GM18519 (cell line): ENCODE results near the gene LGALS8.
A peak's percentile ranks its signal among the peaks of the same experiment; 100 is the strongest.
"Not testable (repeated sequence)": the region's sequence is repeated elsewhere in the genome, so short reads cannot be mapped to it uniquely, and the experiment has no call there.

Experiments
- ATAC-seq: cut with Tn5 transposase; IDR thresholded peaks from one replicate; pipeline ENCODE4 v1.9.1; 2021; ENCODE audit warnings: mild to moderate bottlenecking, moderate library complexity; ENCODE audit not compliant: unreplicated experiment, low FRiP score

LGALS8 gene

DNA sequence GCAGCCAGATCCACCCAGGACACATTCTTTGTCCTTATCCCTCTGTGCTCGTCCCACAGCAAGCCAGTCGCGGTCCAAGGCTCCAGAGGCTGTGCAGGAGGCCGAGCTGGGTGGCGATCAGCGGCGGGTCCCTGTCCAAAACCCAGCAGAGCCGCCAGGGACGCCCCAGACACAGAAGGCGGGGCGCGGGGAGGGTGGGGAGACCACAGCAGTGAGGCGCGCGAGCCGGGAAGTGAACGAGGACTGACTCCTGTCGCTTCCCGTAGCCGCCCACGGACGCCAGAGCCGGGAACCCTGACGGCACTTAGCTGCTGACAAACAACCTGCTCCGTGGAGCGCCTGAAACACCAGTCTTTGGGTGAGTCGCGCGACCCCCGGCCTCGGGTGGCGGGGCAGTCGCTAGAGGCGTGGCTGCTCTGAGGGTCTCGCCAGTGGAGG lies at the start of gene LGALS8:
LGALS8 (plus strand) TSS at position 279 of the 438 bp plus-strand sequence. CDS start 2,089 bp downstream, outside the sequence.
- ATAC-seq: peak; percentile 30

DNA sequence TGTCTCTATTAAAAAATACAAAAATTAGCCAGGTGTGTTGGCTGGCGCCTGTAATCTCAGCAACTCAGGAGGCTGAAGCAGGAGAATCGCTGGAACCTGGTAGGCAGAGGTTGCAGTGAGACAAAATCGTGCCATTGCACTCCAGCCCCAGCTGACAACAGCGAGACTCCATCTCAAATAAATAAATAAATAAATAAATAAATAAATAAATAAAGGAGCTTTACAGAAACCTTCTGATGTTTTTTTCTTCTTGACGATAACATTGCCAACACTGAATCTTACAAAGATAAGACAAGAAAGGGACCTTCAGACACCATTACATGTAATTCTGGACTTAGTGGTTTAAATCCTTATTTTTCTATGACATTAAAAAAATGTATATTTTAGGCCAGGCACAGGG lies 47.8 kb upstream of the LGALS8 start:
- ATAC-seq: no peak

DNA sequence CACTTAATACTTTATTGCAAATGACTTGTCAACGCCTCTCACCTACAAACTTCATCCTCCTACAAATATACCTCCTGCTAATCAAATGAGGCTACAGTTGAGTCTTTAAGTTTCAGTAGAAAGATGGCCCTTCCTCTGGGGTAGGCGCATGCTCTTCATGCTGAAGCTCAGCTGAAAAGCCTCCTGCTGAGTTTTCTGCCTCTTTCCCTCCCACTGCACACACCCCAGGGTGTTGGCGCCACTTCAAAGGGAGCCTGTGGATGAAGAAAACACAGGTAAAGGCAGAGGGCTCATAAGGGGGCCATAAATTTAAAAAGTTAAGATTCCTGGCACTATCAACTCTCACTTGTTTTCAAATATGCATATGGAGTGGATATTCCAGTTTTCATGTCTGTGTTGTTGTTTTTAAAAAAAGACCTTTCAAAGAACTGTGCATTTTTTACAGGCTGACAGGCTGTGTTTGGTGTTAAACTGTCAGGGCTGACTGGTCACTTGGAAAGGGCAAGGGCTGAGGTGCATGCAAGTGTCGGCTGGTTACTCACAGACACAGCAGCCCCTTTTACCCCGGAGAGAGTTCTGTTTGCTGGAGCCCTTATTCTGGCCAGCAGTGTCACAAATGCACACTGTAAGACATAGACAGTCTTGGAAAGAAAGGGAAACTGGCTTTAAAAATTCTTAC lies 42.9 kb upstream of the LGALS8 start:
- ATAC-seq: no peak

DNA sequence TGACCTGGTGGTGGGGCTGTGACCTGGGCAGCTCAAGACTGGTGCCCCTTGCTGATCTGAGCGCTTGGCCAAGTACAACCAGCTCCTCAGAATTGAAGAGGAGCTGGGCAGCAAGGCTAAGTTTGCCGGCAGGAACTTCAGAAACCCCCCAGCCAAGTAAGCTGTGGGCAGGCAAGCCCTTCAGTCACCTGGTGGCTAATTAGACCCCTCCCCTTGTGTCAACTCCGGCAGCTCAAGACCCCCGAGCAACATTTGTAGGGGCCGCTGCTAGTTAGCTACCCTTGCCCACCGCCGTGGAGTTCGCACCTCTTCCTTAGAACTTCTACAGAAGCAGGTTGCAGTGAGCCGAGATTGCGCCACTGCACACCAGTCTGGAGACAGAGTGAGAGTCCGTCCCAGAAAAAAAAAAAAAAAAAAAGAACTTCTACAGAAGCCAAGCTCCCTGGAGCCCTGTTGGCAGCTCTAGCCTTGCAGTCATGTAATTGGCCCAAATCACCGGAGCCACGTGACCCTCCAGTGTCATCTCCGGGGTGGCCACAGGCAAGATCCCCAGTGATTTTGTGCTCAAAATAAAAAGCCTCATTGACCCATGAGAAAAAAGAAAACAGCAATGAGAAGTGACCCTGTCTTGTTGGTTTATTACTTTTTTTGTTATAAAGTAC lies 39.3 kb upstream of the LGALS8 start:
- no peak for ATAC-seq

DNA sequence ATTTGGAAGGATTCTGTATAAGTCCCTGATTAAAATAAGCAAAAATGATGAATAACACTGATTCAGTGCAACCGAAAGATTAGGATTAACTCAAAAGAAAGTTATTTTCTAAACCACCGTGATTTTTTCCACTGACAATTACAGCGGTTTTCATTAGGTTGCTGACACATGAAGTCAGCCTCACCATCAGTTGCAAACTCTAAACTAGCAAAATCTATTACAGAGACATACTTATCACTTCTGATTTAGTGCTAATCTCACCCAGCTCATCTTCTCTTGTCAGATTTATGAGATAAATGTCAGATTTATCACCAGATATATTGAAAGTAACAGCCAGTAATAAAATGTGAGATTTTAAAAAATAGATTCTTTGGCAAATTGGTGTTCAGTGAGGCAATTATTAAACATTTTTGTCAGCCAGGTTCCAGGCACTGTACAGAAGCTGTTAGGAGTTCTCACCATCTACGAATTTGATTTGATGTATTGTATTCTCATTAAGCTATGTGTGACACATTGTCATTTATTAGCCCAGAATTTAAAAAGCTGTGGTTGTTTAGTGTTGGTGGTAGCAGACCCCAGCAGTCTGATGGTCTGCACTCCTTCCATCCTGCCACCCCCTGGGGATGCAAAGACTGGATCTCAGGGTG lies 37.3 kb upstream of the LGALS8 start:
- ATAC-seq: no peak

DNA sequence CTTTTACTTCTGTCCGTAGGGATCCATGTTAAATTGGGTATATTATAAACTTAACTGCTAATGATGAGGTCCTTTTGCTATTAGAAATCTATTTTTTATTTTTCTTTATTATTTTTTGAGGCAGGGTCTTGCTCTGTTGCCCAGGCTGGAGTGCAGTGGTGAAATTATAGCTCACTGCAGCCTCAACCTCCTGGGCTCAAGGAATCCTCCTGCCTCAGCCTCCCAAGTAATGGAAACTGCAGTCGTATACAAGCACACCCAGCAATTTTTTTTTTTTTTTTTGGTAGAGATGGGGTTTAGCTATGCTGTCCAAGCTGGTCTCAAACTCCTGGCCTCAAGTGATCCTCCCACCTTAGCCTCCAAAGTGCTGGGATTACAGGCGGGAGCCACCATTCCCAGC lies 34.6 kb upstream of the LGALS8 start:
- not testable (repeated sequence) for ATAC-seq

DNA sequence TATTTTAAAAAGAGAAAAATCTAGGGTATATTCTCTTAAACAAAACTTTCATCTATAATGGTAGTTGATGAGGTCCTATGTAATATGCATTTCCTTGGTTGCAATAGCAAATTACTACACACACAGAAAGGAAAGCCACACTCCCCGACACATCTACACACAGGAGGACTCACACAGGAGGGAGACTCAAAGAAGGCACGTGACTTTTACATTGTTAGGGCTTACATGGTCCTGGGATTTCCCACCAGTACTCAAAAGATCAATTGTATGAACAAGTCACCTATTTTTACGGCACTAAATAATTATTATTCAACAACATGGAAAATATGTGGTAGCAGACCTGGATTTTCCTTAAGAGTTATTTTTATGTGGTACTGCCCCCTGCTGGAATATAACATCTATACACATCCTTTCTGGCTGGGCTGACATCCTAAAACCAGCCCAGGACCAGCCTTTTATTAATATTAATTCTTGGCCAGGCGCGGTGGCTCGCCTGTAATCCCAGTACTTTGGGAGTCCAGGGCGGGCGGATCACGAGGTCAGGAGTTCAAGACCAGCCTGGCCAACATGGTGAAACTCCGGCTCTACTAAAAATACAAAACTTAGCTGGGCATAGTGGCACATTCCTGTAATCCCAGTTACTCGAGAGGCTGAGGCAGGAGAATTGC lies 33.9 kb upstream of the LGALS8 start:
- no peak for ATAC-seq

DNA sequence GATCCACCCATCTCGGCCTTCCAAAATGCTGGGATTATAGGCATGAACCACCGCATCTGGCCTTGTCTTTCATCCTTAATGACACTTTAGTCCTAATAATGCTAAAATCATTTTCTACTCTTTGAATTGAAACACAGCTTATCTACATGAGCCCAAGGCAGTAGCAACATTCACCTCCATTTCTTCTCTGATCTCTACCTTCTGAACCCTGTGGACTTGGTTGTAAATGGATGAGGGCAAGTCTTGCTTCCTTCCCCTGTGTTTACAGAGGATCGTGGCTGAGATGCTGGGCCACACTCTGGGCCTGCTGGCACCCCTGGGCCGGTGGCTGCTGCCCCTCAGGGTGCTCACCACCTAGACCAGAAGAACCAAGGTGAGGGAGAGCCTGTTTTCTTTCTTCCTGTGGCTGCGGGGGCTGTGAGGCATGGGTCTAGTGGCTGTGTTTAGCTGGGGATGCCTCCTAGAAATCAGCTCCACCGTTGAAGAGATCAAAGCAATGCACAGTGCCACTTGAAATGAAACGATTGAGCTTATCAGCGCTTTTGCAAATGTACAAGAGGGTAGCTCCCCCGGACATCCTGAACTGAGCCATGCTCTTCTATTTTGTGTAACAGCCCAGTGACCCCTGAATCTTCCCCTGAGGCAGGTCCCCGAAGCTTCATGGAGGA lies 32.2 kb upstream of the LGALS8 start:
- no peak for ATAC-seq

DNA sequence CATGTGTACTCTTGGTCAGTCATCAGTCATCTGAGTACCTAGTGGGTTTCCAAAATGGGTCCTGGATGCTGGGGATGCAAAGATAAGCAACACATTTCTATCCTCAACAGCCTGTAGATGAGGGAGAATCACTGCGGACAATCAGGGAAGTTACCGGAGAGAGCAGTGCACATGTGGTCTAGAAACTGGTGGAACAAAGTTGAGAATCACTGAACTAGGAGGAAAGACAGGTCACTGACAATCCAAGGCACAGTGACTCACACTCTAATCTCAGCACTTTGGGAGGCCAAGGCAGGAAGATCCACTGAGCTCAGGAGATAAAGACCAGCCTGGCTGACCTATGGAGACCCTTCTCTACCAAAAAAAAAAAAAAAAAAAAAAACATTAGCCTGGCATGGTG lies 31.4 kb upstream of the LGALS8 start:
- ATAC-seq: no peak

GRCh38 chr1:236494082-236494481 lies 29.7 kb upstream of the LGALS8 start:
- ATAC-seq: no peak

GRCh38 chr1:236494586-236495466 lies 29.0 kb upstream of the LGALS8 start:
- no peak for ATAC-seq

- no peak for ATAC-seq
Observed at GRCh38 chr1:236495467-236496112, 28.2 kb upstream of the LGALS8 start.

DNA sequence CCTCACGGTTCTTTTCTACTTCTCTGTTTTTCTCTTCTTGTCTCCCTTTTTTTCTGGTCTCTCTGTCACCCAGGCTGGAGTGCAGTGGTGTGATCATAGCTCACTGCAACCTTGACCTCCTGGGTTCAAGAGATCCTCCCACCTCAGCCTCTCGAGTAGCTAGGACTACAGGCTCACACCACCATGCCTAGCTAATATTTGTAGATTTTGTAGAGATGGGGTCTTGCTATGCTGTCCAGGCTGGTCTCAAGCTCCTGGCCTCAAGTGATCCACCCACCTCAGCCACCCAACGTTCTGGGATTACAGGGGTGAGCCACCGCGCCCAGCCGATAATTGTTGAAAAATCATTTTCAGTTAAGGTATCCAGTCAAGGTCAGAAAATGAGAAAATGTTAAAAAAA lies 25.9 kb upstream of the LGALS8 start:
- ATAC-seq: no peak

- no peak for ATAC-seq
Observed at GRCh38 chr1:236501093-236501492, 22.7 kb upstream of the LGALS8 start.

GRCh38 chr1:236502579-236502971 lies 21.2 kb upstream of the LGALS8 start:
- ATAC-seq: no peak

DNA sequence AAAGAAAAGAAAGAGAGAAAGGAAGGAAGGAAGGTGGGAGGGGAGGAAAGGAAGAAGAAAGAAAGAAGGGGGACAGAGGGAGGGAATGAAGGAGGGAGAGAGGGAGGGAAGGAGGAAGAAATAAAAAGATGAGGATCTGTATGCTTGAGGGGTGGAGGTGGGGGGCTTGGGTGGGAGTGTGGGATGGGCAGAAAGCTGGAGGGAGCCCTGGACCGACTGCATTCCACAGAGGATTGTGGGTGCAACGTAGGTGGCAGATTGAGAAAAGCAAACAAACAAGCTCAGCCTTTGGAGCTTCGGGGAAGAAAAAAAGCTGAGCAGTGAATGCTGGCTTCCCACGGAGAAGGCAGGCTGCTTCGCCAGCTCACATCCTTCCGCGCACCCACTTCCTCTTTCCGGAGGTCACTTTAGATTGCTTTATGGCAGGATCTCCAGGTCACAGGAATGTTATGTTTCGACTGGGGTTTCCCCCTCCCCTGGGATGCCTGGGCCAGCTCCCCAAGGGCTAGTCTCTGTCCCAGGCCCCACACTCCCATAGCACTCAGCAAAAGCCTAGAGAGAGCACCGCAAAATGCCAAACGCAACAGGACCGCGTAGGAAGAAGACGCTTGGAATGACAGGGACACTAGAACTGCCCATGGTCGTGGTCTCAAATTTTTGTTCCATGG lies 20.7 kb upstream of the LGALS8 start:
- ATAC-seq: no peak

DNA sequence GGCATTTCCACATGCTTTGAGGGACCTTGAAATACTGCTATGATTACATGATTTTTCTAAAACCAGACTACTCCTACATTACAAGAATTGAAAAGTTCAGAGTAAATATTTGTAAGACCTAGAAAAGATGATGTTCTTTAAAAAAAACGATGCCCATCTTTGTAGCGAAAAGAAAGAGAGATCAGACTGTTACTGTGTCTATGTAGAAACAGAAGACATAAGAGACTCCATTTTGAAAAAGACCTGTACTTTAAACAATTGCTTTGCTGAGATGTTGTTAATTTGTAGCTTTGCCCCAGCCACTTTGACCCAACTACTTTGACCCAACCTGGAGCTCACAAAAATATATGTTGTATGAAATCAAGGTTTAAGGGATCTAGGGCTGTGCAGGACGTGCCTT lies 19.4 kb upstream of the LGALS8 start:
- ATAC-seq: not testable (repeated sequence)

DNA sequence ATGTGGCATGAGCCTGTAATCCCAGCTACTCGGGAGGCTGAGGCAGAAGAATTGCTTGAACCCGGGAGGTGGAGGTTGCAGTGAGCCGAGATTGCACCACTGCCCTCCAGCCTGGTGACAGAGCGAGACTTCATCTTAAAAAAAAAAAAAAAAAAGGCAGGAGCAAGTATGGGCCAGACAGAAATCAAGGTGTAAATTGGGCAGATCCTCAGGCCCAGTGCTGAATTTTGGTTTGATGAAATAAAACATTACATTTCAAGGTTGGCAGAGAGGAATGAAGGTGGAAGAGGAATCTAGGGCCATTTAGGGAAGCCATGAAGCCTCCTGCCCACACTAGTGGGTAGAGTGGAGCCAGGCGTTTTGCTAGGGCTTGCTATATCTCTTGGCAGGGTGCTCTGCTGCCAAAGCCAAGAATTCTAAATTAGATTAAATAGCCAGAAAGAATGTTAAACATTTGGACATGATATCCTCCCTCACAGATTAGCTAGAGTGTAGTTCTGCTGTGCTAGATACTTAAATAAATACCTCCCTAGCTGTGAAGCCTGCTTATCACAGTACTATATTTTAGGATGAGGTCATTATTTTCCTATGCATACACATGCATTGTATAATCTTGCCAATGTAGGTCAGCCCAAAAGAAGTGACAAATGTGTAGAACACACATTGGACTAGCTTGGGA lies 16.6 kb upstream of the LGALS8 start:
- ATAC-seq: no peak
